A549 (cell line): ENCODE data around the gene AMIGO3.

Source experiments
- ESRRA ChIP-seq: fragments of 150-350 bp; IDR thresholded peaks from 2 replicates; pipeline ENCODE4 v1.6.1; 2014; ENCODE audit warnings: mild to moderate bottlenecking, low read length, borderline replicate concordance
- POLR2A ChIP-seq: IDR thresholded peaks from 2 replicates; pipeline ENCODE4 v1.6.1; 2012; ENCODE audit warnings: mild to moderate bottlenecking, low read length
- RAD21 ChIP-seq, 2 experiments: fragments of >200 bp in 1 of 2; sonication (Bioruptor Twin) in 1 of 2; formaldehyde crosslinking in 1 of 2; IDR thresholded peaks in 1 of 2; conservative IDR thresholded peaks in 1 of 2; 2 replicates in 1 of 2; 3 replicates in 1 of 2; pipeline ENCODE4 v1.6.1; 2012 to 2018; ENCODE audit warnings: inconsistent platforms in 1 of 2
- TF ChIP-seq, protein P1 (sequence below): fragments of 250-450 bp; sonication (Bioruptor Pico); IDR thresholded peaks from 2 replicates; pipeline ENCODE4 v1.5.0; 2021; ENCODE audit warnings: mild to moderate bottlenecking, moderate library complexity, borderline replicate concordance

DNA sequence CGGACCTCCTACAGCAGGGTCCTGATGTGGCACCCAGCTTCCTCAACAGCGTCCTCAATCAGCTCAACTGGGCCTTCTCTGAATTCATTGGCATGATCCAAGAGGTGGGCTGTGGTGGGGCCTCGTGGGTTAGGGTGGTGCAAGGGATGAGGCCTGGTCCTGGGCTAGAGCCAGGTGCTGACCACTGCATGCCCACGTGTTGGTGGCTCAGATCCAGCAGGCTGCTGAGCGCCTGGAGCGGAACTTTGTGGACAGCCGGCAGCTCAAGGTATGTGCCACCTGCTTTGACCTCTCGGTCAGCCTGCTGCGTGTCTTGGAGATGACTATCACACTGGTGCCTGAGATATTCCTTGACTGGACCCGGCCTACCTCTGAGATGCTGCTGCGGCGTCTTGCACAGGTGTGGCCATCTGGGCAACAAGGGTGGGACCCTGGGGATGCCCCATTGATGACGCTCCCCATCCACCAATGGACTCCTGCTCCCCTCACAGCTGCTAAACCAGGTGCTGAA is 3.8 kb downstream of the AMIGO3 start:
- TF ChIP-seq, protein P1, sequence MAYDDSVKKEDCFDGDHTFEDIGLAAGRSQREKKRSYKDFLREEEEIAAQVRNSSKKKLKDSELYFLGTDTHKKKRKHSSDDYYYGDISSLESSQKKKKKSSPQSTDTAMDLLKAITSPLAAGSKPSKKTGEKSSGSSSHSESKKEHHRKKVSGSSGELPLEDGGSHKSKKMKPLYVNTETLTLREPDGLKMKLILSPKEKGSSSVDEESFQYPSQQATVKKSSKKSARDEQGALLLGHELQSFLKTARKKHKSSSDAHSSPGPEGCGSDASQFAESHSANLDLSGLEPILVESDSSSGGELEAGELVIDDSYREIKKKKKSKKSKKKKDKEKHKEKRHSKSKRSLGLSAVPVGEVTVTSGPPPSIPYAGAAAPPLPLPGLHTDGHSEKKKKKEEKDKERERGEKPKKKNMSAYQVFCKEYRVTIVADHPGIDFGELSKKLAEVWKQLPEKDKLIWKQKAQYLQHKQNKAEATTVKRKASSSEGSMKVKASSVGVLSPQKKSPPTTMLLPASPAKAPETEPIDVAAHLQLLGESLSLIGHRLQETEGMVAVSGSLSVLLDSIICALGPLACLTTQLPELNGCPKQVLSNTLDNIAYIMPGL (CRISPR knock-in tag): no peak
- TF ChIP-seq ESRRA: no peak
- no peak for TF ChIP-seq POLR2A
- TF ChIP-seq RAD21 (conservative IDR thresholded peaks at IDR 0.05 in 1 of 2, IDR thresholded peaks at IDR 0.05 in 1 of 2): no peak
